WERI-Rb-1 (cell line): ENCODE results near the gene LMAN1.

Experiments
- DNase-seq: peaks from one replicate; pipeline ENCODE4 v3.0.0-alpha.2; 2020
- H3K27ac ChIP-seq: fragments of 250-450 bp; sonication (Bioruptor Pico); 2 replicates; pipeline ENCODE4 v1.5.1; 2020; ENCODE audit warnings: mild to moderate bottlenecking, moderate library complexity
- H3K27me3 ChIP-seq: fragments of 250-450 bp; sonication (Bioruptor Pico); 2 replicates; pipeline ENCODE4 v1.5.1; 2021; ENCODE audit warnings: mild to moderate bottlenecking, low read depth, moderate library complexity; ENCODE audit not compliant: insufficient read depth, severe bottlenecking
- H3K36me3 ChIP-seq: fragments of 250-450 bp; sonication (Bioruptor Pico); 2 replicates; pipeline ENCODE4 v1.5.1; 2020; ENCODE audit warnings: mild to moderate bottlenecking, moderate library complexity
- H3K4me3 ChIP-seq: 2 replicates; pipeline ENCODE4 v1.5.1; 2011; ENCODE audit warnings: low read depth, mild to moderate bottlenecking, control low read depth, low read length
- H3K9me3 ChIP-seq: fragments of 250-450 bp; sonication (Bioruptor Pico); 2 replicates; pipeline ENCODE4 v1.5.1; 2021; ENCODE audit warnings: mild to moderate bottlenecking, moderate library complexity; ENCODE audit not compliant: severe bottlenecking
- TF ChIP-seq, protein P1 (sequence below): IDR thresholded peaks from 2 replicates; pipeline ENCODE4 v1.5.1; 2011; ENCODE audit warnings: low read depth, mild to moderate bottlenecking, control low read depth, inconsistent platforms, low read length

LMAN1 gene, protein sequence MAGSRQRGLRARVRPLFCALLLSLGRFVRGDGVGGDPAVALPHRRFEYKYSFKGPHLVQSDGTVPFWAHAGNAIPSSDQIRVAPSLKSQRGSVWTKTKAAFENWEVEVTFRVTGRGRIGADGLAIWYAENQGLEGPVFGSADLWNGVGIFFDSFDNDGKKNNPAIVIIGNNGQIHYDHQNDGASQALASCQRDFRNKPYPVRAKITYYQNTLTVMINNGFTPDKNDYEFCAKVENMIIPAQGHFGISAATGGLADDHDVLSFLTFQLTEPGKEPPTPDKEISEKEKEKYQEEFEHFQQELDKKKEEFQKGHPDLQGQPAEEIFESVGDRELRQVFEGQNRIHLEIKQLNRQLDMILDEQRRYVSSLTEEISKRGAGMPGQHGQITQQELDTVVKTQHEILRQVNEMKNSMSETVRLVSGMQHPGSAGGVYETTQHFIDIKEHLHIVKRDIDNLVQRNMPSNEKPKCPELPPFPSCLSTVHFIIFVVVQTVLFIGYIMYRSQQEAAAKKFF

DNA sequence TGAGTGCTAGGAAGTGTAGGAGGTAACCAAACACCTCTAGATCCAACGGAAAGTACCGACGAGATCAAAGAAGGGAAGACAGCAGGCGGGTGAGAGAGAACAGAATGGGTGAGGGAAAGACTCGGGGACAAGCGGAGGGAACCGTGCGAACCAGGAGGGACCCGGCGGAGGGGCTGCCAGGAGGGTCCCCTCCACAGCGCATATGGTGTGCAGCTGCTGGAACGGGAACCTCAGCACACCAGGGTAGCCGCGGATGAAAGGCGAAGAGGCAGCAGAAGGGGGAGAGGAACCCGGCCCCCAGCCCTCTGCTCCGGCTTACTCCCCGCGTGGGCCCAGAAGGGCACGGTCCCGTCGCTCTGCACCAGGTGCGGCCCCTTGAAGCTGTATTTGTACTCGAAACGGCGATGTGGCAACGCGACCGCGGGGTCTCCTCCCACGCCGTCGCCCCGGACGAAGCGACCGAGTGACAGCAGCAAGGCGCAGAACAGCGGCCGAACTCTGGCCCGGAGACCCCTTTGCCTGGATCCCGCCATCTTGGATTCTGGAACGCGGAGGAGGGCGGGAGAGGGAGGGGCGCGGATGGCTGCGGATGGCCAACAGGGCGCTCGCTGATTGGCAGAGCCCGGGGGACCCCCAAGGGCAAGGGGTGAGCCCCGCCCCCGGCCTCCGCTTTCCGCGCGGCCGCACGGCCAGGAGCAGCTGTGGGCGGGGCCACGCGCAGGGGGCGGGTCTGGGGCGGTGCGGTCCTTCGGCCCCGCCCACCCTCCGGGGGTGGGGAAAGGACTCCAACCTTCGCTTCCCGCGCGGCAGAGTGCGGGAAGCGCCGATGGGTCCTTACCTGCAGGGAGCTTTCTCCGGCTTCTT lies at the start of gene LMAN1:
TSS of gene LMAN1 (minus strand) at position 554 of the 864 bp plus-strand sequence. CDS start at position 533, 21 bp downstream.
- peak within 1 kb of the TSS; percentile 79 for H3K27ac ChIP-seq
- TF ChIP-seq, protein P1, sequence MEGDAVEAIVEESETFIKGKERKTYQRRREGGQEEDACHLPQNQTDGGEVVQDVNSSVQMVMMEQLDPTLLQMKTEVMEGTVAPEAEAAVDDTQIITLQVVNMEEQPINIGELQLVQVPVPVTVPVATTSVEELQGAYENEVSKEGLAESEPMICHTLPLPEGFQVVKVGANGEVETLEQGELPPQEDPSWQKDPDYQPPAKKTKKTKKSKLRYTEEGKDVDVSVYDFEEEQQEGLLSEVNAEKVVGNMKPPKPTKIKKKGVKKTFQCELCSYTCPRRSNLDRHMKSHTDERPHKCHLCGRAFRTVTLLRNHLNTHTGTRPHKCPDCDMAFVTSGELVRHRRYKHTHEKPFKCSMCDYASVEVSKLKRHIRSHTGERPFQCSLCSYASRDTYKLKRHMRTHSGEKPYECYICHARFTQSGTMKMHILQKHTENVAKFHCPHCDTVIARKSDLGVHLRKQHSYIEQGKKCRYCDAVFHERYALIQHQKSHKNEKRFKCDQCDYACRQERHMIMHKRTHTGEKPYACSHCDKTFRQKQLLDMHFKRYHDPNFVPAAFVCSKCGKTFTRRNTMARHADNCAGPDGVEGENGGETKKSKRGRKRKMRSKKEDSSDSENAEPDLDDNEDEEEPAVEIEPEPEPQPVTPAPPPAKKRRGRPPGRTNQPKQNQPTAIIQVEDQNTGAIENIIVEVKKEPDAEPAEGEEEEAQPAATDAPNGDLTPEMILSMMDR = no peak
- DNase-seq = peak; percentile 98

DNA sequence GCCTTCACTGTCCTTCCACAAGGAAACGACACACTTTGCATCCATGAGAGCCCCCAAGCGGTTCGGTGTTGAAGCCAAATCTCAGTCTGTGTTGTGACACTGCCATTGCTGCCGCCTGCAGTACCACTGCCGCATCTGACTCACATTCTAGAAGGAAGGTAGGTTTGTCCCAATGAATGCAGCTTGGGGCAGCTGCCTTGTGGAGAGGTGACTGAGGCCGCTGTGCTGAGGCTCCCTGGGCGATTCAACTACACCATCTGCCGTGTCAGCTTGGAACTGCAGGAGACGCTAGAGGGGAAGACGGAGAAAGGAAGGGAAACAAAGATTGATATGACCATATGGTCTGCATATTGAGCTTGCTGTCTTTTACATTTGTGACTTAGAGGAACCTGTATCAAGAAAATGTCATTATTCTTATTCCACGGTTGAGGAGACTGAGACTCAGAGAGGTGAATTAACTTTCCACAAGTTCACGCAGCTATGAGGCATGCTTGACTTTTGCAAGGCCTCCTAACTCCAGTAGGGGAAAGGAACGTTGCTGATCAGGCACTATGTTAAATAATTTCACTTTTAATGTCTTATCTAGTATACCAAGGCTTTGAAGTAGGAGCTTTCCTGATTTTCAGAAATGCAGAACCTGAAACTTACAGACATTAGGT lies 43.5 kb upstream of the LMAN1 start:
- Histone ChIP-seq H3K4me3 (no peak overlapping the region), H3K36me3 (no peaks in the 10 kb centered on the region), H3K9me3 (no peaks in the 10 kb centered on the region), H3K27ac (no peak overlapping the region), H3K27me3 (no peaks in the 10 kb centered on the region)
- TF ChIP-seq, protein P1 = peak; percentile 97
- DNase-seq = peak; percentile 98

More for the DNA sequence above, at the start of gene LMAN1:
- Histone ChIP-seq H3K9me3 (no peaks in the 10 kb centered on the region), H3K36me3 (peaks cover 37% of the 10 kb centered on the region), H3K27me3 (no peaks in the 10 kb centered on the region), H3K4me3 (peak within 1 kb of the TSS; percentile 99)

DNA sequence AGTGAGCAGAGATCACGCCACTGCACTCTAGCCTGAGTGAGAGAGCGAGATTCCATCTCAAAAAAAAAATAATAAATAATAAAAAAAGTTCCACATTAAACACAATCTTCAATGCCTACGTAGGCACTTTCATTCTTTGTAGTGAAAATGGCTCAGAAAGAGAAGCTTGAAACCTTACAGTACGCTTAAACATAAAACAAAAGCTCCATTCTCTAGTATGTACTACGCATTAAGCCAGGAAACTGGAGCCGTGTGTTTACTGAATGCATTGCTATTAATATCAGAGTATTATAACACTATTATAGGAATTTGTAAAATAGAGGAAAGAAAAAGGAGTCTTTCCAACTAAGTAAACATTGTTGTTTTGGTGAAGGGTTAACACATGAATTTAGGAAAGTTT lies 41.3 kb upstream of the LMAN1 start:
- TF ChIP-seq, protein P1 = no peak
- no peak overlapping the region for H3K27ac ChIP-seq

DNA sequence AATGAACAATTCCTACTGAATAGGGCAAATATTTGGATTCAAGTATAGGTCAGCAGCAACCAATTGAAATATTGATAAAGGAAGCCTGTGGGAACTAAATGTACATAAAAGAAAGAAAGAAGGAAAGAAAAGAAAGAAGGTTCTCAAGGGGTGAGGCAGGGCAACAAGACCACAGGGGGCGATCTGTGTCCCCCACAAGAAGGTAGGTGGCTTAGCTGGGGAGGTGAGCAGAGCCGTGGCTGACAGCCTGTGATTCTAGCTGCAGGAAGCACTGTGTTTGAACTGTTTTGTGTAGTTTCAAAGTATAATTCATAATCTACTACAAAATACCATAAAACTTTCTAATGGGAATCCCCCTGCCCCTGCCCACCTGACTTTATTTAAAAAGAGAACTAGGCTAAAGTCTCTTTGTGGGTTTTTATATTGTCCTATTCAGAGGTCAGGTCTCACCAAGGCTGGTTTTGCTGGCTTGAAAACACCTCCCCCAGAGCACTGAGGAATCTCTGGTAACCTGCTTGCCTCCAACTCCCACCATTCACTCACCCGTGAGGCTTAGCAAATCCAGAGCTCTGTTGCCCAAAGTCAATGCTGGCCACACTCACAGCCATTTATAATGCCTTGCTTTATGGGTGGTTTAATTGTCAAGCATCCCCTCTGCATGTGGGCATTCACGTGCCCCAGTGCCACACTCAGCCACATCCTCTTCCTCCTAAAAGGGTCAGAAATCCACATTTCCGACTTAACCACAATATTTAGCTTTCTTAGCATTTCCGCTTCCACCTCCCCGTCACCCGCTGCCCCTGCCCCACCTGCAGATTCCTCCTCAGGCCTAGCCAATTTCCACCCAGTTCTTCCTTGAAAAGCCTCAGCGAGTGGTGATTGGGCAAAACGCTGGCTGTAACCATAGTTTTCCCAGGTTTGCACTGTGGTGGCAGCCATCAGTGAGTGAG lies 36.4 kb upstream of the LMAN1 start:
- H3K27ac ChIP-seq = no peak overlapping the region
- H3K4me3 ChIP-seq = no peak overlapping the region
- H3K27me3 ChIP-seq = no peaks in the 10 kb centered on the region
- no peaks in the 10 kb centered on the region for H3K9me3 ChIP-seq
- DNase-seq = no peak
- H3K36me3 ChIP-seq = no peaks in the 10 kb centered on the region
- TF ChIP-seq, protein P1 = peak; percentile 42

More for the DNA sequence above, 41.3 kb upstream of the LMAN1 start:
- no peak for DNase-seq
- H3K9me3 ChIP-seq = no peaks in the 10 kb centered on the region
- H3K36me3 ChIP-seq = no peaks in the 10 kb centered on the region
- H3K27me3 ChIP-seq = no peaks in the 10 kb centered on the region
- H3K4me3 ChIP-seq = no peak overlapping the region

DNA sequence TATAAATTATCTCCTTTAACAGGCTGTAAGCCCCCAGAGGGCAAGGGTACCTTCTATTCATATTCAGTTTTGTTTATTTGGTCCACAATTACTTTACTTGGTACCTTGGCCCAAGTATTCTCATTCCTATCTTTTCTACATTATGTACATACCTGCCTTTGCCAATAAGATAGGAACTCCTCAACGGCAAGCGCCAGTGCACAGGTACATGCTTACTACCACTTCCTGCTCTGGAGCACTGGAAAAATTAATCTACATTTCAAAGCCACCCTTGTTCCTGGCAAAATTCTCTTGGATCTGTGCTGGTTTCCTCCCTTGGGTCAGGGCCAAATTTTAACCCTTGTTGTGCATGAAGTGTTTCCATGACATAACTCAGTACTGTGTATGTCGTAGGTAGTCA lies 34.3 kb upstream of the LMAN1 start:
- Histone ChIP-seq H3K27me3 (no peaks in the 10 kb centered on the region), H3K27ac (no peak overlapping the region), H3K36me3 (no peaks in the 10 kb centered on the region), H3K9me3 (no peaks in the 10 kb centered on the region), H3K4me3 (no peak overlapping the region)
- DNase-seq = no peak
- TF ChIP-seq, protein P1 = no peak
